Frontal cortex (tissue), 4 donors: ENCODE measurements around the gene CEP135. TPM values are rescaled to one million over a fixed set of nuclear protein-coding genes. Genes with fewer than 3 reads are reported as not detected.

ENCODE experiments used
- DNase-seq, 2 donors: peaks; one replicate each; pipeline ENCODE4 v3.0.0; 2012; ENCODE audit warnings: low spot score in 2 of 2
- FAIRE-seq: peaks from 2 replicates; lab custom pipeline; 2012; peaks lifted over from hg19 to GRCh38; lab: Jason Lieb, UNC
- total RNA-seq: library from RNA; depleted of rRNA; stranded (reverse); fragments of >200 nt; gene quantifications from one replicate; pipeline ENCODE4 v1.2.3, GENCODE V29; 2014
- donor health status: control.
- donor health status: control.
- donor health status: control.

Gene CEP135
- total RNA-seq, 1 donor from 2014 or later, result 20.0 TPM

DNA sequence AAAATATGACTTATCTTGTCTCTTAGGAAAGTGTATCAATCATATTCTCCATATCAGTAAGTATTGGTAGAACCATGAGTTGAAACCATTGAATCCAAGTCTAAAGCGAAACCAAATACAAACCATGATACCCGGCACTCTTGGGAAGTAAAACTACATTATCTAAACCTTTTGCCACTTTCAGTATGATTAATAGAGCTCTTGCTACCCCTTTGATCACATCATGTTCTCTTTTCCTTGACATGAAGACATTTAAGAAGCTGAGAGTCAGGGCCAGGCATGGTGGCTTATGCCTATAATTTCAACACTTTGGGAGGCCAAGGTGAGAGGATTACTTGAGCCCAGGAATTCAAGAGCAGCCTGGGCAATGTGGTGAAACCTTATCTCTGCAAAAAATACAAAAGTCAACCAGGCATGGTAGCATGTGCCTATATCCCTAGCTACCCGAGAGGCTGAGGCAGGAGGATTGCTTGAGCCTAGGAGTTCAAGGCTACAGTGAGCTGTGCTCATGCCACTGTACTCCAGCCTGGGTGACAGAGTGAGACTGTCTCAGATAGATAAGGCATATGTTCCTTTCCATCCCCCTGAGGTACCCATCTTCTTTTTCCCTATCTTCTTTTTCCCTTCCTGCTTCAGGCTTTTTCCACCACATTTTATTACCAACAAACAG, 45.4 kb downstream of the CEP135 start:
- FAIRE-seq, result no peak
- DNase-seq, result no peak

DNA sequence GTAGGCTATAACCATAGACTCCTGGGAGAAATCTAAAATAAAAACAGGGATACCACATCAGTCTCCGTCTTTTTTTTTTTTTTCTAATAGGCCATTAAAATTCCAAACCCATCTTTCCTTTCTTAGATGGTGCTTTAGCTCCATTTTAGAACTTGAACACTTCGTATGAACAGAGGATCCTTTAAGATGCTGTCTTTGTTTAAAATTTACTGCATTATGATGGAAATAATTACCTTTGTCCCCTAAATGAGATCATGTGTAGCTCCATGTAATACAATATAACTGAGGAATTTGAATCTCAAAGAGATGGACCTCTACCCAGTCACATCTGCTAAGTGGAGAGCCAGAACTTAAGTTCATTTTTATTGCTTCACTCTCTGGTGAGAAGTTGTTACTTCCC, 47.9 kb downstream of the CEP135 start:
- FAIRE-seq (no peak), DNase-seq (no peak)

DNA sequence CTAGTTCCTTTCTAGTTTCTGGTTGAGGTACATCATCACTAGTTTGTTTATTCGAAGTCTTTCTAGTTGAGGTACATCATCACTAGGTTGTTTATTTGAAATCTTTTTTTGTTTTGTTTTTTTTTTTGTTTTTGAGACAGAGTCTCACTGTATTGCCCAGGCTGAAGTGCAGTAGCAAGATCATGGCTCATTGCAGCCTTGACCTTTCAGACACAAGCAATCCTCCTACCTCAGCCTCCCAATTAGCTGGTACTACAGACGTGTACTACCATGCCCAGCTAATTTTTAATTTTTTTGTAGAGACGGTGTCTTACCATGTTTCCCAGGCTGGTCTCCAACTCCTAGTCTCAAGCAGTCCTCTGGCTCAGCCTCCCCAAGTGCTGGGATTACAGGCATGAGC, 54.9 kb downstream of the CEP135 start:
- DNase-seq, result no peak
- FAIRE-seq, result no peak

DNA sequence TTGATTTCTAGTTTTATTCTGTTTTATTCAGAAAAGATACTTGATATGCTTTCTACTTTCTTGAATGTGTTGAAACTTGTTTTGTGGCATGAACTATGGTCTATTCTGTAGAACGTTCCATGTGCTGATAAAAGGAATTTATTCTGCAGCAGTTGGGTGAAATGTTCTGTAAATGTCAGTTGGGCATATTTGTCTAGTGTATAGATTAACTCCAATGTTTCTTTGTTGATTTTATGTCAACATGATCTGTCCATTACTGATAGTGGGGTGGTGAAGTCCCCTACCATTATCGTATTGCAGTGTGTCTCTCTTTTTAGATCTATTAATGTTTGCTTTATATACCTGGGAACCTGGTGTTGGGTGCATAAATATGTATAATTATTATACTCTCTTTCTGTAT, 55.5 kb downstream of the CEP135 start:
- DNase-seq (no peak), FAIRE-seq (no peak)

DNA sequence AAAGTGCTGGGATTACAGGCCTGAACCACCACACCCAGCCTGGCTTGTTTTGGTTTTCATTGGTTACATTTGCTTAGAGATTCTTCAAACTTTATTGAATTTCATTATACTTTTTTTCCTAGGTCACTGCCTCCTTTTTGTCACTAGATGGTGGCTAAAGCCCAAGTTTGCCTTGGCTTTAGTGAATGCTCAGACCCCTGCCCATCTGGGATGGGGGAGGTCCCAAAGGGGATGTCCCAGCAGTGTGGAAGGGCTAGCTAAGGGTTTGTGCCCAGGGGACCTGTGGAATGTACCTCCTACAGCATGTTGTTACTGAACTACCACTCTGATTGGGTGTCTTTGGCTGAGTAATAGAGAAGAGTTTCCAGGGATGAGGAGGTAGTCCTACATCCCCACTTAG, 58.4 kb downstream of the CEP135 start:
- DNase-seq (no peak), FAIRE-seq (no peak)

DNA sequence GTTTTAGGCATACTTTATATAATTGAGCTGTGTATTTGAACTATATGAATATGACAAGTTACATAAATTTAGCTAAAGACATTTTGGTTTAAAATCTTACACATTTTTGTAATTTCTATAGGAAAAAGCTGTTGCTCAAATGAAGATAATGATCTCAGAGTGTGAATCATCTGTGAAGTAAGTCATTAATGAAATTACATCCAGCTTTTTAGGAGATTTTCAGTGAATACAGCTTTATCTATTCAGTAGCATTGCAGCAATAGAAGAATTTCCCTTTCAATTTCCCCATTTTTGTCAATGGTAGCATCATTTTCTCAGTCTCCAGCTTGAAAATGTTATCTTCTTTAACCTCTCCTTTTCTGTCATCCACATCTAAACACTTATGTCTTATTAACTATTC, 59.5 kb downstream of the CEP135 start:
- DNase-seq (no peak), FAIRE-seq (no peak)

DNA sequence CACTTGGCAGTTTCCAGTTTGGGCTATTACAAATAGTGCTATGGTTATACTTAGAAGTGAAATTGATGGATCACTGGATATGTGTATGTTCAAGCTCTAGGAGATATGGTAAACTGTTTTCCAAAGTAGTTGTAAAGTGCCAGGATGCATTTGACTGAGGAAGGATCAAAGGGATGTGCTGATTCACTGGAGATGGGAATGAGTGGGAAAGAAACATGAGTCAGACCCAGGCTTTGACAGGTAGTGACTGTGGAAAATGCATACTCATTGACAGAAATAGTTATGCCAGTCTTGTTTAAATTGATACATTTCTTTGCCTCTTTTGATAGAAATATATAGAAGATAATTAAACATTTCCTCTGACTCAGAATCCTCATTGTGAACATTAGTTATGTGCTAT, 77.9 kb downstream of the CEP135 start:
- DNase-seq (no peak), FAIRE-seq (no peak)

DNA sequence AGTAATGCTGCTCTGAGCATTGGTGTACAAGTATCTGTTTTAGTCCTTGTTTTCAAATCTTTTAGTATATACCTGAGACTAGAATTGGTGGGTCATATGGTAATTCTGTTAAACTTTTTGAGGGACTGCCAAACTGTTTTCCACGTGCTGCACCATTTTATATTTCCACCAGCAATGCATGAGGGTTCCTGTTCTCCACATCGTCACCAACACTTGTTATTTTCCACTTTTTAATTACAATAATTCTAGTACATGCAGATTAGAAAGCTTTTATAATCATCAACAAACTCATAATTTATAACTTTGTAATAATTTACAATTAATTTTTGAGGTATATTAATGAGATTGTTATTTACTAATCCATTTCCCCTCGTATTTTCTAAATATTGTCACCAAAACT, 79.4 kb downstream of the CEP135 start:
- FAIRE-seq (no peak), DNase-seq (no peak)

DNA sequence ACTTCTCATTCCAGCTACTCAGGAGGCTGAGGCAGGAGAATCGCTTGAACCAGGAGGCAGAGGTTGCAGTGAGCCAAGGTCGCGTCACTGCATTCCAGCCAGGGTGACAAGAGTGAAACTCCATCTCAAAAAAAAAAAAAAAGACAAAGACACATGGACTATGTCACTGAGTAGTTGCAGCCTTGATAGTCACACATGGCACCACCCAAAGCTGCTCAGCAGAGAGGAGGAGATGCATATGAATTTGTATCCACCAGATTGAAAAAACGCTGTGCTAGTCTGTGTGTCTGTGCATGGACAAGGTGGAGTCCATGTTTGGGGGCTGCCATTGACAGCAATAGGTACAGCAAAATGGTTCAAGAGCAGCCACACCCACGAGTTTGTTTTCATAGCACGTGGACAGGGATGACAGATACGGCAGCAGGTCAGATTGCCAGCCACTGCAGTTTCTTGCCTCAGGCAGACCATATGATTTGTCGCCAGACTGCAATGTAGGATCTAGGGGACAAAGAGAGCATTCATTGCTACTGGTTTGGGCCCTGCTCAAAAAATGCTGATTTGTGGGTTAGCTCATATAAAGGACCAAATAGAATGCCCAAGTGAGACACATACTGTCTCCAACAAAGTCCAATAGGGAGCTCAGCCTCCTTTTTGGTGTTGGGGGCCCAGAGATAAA, 89.9 kb downstream of the CEP135 start:
- FAIRE-seq (no peak), DNase-seq (no peak)

DNA sequence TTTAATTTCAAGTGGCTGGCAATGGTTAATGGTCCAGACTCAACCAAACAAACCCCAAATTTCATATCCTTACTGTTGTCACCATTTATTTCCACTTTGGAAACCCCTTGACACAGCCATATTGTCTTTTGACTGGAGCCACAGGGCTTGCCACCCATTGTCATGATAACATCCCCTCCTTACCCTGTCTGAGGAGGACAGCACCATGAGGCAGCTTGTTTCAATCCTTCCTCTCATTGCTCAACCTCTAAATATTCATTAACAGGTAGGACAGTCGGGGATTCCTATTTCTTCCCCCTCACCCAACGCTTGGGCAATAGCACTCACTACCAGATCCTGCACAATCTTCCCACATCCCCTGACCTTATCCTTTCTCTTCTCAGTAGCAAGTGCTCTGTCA, 92.1 kb downstream of the CEP135 start:
- FAIRE-seq, result no peak

DNA sequence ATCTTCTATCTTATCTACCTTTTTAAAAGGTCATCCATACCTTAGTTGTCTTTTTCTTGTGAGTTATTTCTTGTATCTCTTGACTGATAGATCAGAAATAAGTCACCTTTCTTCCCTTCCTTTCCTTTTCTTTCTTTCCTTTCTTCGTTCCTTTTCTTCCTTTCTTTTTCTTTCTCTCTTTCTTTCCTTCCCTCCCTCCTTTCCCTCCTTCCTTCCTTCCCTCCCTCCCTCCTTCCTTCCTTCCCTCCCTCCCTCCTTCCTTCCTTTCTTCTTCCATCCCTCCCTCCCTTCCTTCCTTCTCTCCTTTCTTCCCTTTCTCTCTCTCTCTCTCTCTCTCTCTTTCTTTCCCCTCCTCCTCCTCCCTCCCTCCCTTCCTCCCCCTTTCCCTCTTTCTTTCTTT, 93.5 kb downstream of the CEP135 start:
- FAIRE-seq (no peak), DNase-seq (no peak)

More for the DNA sequence above, 92.1 kb downstream of the CEP135 start:
- DNase-seq, result no peak

DNA sequence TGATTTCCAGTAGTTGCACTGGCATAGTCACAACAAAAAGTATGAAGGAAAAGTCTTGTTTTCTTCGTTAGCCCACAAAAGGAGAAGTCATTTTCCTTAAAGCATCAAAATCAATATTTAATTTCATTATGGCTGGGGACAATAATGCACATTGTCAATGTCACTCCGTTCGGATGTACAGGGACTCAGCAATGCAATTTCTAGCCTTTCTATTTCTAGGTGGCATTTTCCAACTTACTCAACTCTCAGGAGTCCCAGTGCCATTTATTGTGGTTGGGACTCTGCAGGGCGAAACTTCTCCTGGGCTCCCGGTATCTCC, 99.6 kb downstream of the CEP135 start:
- FAIRE-seq, result no peak
- DNase-seq, result peak in 1 of 2 donors; percentile 16

DNA sequence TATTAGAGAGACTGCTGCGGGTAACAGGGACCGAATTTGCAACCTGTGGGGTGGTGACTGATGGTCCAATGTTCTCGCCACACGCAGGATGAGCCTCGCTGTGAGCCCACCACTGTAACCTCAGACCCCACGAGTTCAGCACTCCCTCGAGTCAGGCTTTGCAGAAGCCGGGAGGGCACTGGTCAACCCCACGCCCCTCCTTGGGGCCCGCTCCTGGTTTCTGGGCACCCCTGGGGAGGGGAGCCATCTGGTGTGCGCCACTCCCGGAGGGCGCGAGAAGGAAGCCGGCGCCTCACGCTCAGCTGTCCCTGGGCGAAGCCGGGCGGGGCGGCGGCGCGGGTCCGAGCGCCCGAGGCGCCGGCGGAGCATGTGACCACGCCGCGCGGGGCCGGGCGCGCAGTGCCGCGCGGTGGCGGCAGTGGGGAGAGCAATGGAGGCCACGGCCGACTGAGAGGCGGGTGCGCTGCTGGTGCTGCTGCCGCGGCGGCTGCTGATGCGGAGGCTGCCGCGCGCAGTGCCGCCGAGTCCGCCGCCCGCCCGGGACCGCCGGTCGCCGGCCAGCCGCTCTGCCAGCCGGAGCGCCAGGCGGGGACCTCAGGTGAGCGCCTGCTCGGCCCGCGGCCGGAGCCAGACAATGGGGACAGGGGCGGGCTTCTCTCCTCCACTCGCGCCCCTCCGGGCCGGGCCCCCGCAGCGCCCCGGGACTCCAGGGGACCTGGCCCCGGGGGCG, 100.1 kb downstream of the CEP135 start:
- DNase-seq (peak; percentile 71 to 78), FAIRE-seq (no peak)

DNA sequence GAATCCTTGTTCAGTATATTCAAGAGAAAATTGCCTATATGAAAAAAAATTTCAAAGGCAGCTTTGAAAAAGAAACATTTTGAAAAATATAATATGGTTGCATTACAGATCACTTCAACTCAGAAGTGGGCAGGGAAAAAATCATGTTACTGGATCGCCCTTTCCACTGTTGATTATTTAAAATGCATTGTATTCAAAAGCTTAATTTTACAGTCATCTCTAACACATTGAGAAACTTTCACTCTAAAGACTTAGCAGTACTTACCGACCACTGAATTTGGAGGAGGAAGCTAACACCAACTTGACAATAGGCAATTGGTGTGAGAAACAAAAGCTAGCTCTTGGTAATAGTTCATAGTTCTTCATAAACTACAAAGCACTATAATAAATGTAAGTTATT, 101.9 kb downstream of the CEP135 start:
- FAIRE-seq (no peak), DNase-seq (no peak)

DNA sequence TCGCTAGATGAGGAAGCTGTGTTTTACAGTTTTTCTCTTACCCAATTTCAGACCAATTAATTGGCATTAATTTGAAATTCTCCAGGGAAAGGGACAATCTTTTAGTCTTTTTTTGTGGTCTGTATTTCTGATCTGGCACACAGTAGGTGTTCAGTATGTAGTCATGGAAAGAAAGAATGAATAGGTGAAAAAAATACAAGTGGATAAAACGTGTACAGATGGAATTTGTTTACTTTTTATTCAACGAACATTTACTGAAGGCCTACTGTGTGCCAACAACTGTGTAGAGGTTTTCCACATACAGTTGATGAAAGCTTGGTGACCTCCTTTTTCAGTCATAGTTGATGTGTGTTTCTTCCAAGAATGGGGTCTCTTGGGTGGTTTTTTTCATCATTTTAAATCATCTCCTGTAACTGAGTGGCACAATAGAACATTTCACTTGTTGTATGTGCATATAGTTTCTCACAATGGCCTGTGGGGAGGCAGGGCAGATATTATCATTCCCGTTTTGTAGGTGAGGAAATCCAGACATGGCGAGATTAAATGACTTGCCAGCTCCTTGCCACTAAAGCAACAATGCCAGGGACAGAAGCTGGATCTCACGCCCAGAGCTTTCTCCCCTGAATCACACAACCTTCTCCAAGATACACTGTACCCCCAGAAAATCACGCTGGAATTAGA, 102.4 kb downstream of the CEP135 start:
- no peak for DNase-seq
- no peak for FAIRE-seq

DNA sequence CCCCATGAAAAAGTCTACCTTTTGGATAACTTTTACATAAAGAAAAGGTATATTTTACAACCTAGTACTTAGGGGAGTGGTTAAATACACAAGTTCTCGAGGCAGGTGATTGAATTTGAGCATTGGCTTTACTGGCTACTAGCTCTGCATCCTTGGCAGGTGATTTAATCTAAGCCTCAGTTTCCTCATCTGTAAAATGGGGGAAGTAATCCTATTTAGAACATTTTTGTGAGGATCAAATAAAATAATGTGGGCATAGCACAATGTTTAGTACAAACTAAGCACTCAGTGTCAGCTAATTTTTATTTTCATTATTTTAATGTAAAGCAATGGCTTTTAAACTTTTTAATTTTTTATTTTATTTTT, 102.9 kb downstream of the CEP135 start:
- FAIRE-seq (no peak), DNase-seq (no peak)

DNA sequence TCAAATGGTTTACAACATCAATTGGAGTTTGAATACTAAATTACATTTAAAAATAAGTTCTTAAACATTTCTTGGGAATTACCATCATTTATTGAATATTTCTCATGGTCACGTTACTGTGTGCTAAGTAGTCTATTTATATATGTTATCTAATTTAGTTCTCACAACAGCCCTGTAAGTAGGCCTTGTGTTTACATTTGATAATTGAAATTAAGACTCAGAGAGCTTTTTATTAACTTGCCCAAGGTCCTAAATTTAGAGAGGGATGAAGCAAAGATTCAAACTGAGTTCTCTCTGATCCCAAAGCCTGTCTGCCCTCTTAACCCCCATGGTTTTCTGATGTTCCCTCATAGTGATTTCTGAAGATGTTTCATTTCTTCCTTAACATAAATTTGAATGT, 103.7 kb downstream of the CEP135 start:
- FAIRE-seq (no peak), DNase-seq (no peak)

DNA sequence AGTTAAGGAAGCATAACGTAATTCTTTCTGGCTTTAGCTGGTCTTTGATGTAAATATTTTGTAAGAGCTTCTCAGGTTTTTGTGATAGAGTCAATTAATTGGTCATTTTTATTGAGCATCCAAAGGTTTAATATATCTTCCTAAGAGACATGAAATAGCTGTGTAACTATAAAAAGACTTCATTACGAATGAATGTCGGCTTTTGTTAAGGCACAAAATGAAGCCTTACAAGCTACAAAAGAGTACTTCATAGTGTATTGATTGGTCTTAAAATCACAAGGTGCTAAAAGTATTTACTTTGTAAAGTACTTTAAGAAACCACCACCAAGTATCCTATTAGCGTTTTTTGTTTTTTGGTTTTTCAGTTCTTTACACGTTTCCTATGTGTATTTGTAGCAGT, 104.2 kb downstream of the CEP135 start:
- DNase-seq (no peak), FAIRE-seq (no peak)

DNA sequence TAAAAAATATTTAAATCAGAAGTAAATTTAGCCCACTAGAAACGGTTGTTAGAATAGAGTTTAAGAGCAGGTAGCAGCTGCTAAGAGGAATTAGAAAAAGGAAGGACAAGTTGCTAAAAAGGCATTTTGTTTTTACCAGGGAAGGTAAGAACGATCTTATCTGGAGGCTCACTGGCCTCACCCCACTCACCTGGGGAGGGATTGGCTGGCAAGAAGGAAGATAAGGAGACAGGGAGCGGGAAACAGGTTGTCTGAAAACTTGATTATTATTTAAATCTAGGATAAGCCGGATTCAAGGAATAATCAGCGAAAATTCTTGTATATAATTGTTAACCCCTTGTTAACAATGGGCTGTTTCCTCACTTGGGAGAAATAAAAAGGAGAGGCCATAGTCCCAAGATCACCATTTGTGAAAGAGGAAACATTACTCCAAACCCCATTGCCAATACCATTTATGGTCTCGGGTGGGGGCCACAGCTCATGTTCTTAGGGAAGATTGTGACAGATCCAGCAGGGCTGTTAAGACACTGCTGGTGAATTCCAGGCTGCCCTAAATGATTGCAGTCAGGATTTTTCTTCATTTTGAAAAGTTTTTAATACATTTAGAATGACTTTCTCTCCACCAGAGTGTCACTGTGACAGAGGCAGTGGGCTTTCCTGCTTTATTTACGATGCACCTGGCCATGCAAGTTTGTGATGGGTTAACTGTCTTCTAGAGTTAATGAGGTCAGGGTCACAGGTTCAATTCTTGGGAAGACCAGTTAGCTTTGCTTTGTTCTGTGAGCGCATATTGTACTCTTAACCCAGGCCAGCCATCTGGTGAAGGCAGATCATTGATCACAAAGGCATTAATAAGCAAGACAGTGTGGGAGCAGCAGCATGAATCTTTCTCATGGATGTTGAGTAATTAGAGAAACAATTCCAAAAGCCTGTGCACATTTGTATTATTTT, 106.6 kb downstream of the CEP135 start:
- no peak for DNase-seq
- no peak for FAIRE-seq

DNA sequence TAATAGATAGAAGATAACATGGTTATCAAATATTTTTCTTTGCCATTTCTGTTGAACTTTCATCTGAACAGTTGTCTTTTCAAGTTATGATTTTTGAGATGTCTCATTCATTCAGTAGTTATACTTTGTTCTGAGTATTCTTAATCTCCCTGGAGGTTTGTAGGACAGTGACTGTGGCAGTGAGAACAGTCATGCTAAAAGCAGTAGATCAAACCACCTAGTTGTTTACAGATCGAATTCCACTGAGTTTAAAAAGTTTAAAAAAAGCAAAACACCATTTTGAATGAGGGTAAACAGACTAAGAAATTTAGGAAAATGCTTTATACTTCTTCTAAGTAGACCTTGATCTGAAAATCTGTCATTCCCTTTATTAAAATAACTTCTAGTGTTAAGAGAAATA, 107.2 kb downstream of the CEP135 start:
- DNase-seq (no peak), FAIRE-seq (no peak)
